GM19467 (cell line): ENCODE data around the gene PRRG1.
"Not testable (repeated sequence)": the region's sequence is repeated elsewhere in the genome, so short reads cannot be mapped to it uniquely, and the experiment has no call there.

ENCODE experiments used
- ATAC-seq: cut with Tn5 transposase; IDR thresholded peaks from one replicate; pipeline ENCODE4 v1.9.1; 2021; ENCODE audit warnings: mild to moderate bottlenecking, moderate library complexity; ENCODE audit not compliant: unreplicated experiment

The PRRG1 gene

GRCh38 chrX:37349221-37350033, at the start of gene PRRG1:
Gene PRRG1 (plus strand): TSS chrX:37349364. CDS start chrX:37406250, 56,886 bp downstream.
- no peak for ATAC-seq

GRCh38 chrX:37302569-37302968, 46.6 kb upstream of the PRRG1 start:
- no peak for ATAC-seq

GRCh38 chrX:37305238-37305637, 43.9 kb upstream of the PRRG1 start:
- not testable (repeated sequence) for ATAC-seq

GRCh38 chrX:37314531-37314930, 34.6 kb upstream of the PRRG1 start:
- ATAC-seq: no peak

GRCh38 chrX:37315511-37316248, 33.5 kb upstream of the PRRG1 start:
- ATAC-seq: no peak

- ATAC-seq: no peak
Measured at GRCh38 chrX:37320541-37321203, 28.5 kb upstream of the PRRG1 start.

- no peak for ATAC-seq
Measured at GRCh38 chrX:37330642-37331041, 18.5 kb upstream of the PRRG1 start.

- no peak for ATAC-seq
Measured at GRCh38 chrX:37331546-37331945, 17.6 kb upstream of the PRRG1 start.

GRCh38 chrX:37332055-37332454, 17.1 kb upstream of the PRRG1 start:
- ATAC-seq: no peak

- ATAC-seq: no peak
Measured at GRCh38 chrX:37332987-37333658, 16.0 kb upstream of the PRRG1 start.

- no peak for ATAC-seq
Measured at GRCh38 chrX:37347420-37347819, 1.7 kb upstream of the PRRG1 start.

GRCh38 chrX:37348231-37348970, 763 bp upstream of the PRRG1 start:
- no peak for ATAC-seq

GRCh38 chrX:37348971-37349220, 268 bp upstream of the PRRG1 start:
- no peak for ATAC-seq

GRCh38 chrX:37350034-37350365, 836 bp downstream of the PRRG1 start:
- no peak for ATAC-seq

GRCh38 chrX:37353646-37354045, 4.5 kb downstream of the PRRG1 start:
- ATAC-seq: no peak

GRCh38 chrX:37357436-37357835, 8.3 kb downstream of the PRRG1 start:
- ATAC-seq: no peak

- no peak for ATAC-seq
Measured at GRCh38 chrX:37361596-37361995, 12.4 kb downstream of the PRRG1 start.

GRCh38 chrX:37364666-37365065, 15.5 kb downstream of the PRRG1 start:
- ATAC-seq: no peak

GRCh38 chrX:37367946-37368345, 18.8 kb downstream of the PRRG1 start:
- ATAC-seq: no peak

- no peak for ATAC-seq
Measured at GRCh38 chrX:37370499-37371141, 21.5 kb downstream of the PRRG1 start.
